Mesendoderm (in vitro differentiated cells): Measurements from ENCODE around the gene BRINP1.
A peak's percentile ranks its signal among the peaks of the same experiment; 100 is the strongest.

ENCODE experiments used
- DNase-seq: peaks from one replicate; pipeline ENCODE4 v3.0.0; 2013
- H2AK5ac ChIP-seq: 2 replicates; pipeline ENCODE4 v1.6.1; 2013; ENCODE audit warnings: low read length, inconsistent platforms
- H2BK120ac ChIP-seq: 2 replicates; pipeline ENCODE4 v1.6.1; 2013; ENCODE audit warnings: low read depth, mild to moderate bottlenecking, low read length, moderate library complexity, mixed read lengths
- H2BK15ac ChIP-seq: replicated peaks from 2 replicates; pipeline ENCODE4 v1.6.1; 2013; ENCODE audit warnings: low read depth, mild to moderate bottlenecking, moderate library complexity
- H2BK5ac ChIP-seq: 2 replicates; pipeline ENCODE4 v1.6.1; 2013; ENCODE audit warnings: low read length, inconsistent platforms
- H3K18ac ChIP-seq: 2 replicates; pipeline ENCODE4 v1.6.1; 2013; ENCODE audit warnings: mild to moderate bottlenecking, low read length, mixed read lengths
- H3K23ac ChIP-seq: one replicate; pipeline ENCODE4 v1.6.1; 2013; ENCODE audit warnings: low read length
- H3K27ac ChIP-seq: 2 replicates; pipeline ENCODE4 v1.5.1; 2013; ENCODE audit warnings: low read depth, mild to moderate bottlenecking, inconsistent platforms, low read length, moderate library complexity
- H3K27me3 ChIP-seq: 2 replicates; pipeline ENCODE4 v1.6.1; 2013; ENCODE audit warnings: low read length, control low read depth, mild to moderate bottlenecking, inconsistent platforms; ENCODE audit not compliant: insufficient read depth, poor library complexity
- H3K36me3 ChIP-seq: 2 replicates; pipeline ENCODE4 v1.6.1; 2013; ENCODE audit warnings: low read length, inconsistent platforms; ENCODE audit not compliant: control insufficient read depth, insufficient read depth
- H3K4ac ChIP-seq: one replicate; pipeline ENCODE4 v1.6.1; 2013; ENCODE audit warnings: low read depth, mild to moderate bottlenecking, low read length, moderate library complexity
- H3K4me1 ChIP-seq: 2 replicates; pipeline ENCODE4 v1.6.1; 2013; ENCODE audit warnings: low read depth, low read length, inconsistent platforms; ENCODE audit not compliant: control insufficient read depth
- H3K4me2 ChIP-seq: 2 replicates; pipeline ENCODE4 v1.6.1; 2013; ENCODE audit warnings: low read length
- H3K4me3 ChIP-seq: 2 replicates; pipeline ENCODE4 v1.5.1; 2013; ENCODE audit warnings: mild to moderate bottlenecking, low read length
- H3K56ac ChIP-seq: one replicate; pipeline ENCODE4 v1.6.1; 2013; ENCODE audit warnings: low read length
- H3K79me1 ChIP-seq: 2 replicates; pipeline ENCODE4 v1.6.1; 2013; ENCODE audit warnings: low read length, inconsistent platforms
- H3K79me2 ChIP-seq: 2 replicates; pipeline ENCODE4 v1.6.1; 2013; ENCODE audit warnings: mild to moderate bottlenecking, low read length; ENCODE audit not compliant: control insufficient read depth, insufficient read depth
- H3K9ac ChIP-seq: 2 replicates; pipeline ENCODE4 v1.6.1; 2013; ENCODE audit warnings: low read length, inconsistent platforms
- H4K5ac ChIP-seq: one replicate; pipeline ENCODE4 v1.6.1; 2013; ENCODE audit warnings: low read length
- H4K8ac ChIP-seq: one replicate; pipeline ENCODE4 v1.6.1; 2013; ENCODE audit warnings: low read depth, mild to moderate bottlenecking, control low read depth, low read length, moderate library complexity
- WGBS: extraction: QIAGEN DNeasy Blood & Tissue Kit; methylation state at CpG from one replicate; pipeline ENCODE4 v1.1.7; 2013; ENCODE audit warnings: low lambda C conversion rate, missing lambda C conversion rate; ENCODE audit not compliant: insufficient coverage; ENCODE audit errors: extremely low coverage; 5-methylcytosine and 5-hydroxymethylcytosine counted together

The BRINP1 gene

DNA sequence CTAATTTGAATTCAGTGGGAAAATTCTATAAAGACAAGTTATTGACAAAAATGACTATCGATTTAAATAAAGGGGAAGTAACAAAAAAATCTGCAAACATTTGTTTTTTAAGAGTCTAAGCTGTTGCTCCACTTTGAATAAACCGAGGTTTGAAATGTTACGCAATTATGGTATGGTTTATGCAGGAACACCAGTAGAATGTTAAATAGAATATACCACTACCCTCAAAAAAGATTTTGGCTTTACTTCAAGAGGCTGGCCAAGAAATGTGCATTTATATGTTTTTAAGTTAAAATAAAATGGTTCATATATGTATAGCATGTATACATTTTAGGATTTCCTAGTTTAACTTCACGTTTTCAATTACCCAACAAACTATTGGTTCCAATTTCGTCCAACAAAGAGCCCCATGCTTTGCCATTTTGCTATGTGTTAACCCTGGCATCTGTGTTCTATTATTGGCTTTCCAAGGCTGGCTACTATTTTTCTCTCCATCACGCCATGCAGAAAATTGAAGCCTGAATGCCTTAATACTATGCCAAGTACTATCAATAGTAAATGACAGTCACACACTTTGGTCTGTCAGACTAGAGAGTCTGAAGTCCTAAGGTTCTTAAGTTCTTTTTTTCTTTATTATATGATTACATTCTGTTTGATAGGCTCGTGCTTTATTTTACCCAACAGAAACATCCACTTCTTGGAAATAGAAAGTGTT is 171.2 kb downstream of the BRINP1 start:
- no CpG with 5 or more reads among the region's 7 CpGs for WGBS
- Histone ChIP-seq H2BK15ac (no peak overlapping the region), H3K79me1 (no peaks in the 10 kb centered on the region), H4K8ac (no peak overlapping the region), H3K27ac (no peak overlapping the region), H3K4me2 (no peak overlapping the region), H3K18ac (no peak overlapping the region), H3K9ac (no peak overlapping the region), H3K56ac (no peak overlapping the region), H3K79me2 (no peaks in the 10 kb centered on the region), H3K23ac (no peak overlapping the region), H3K4ac (no peak overlapping the region), H4K5ac (no peak overlapping the region), H2AK5ac (no peak overlapping the region), H2BK5ac (no peak overlapping the region), H3K4me3 (no peak overlapping the region), H2BK120ac (no peak overlapping the region), H3K27me3 (no peaks in the 10 kb centered on the region), H3K36me3 (no peaks in the 10 kb centered on the region), H3K4me1 (no peaks in the 10 kb centered on the region)
- DNase-seq: no peak

- no peaks in the 10 kb centered on the region for H3K79me2 ChIP-seq
- no peak overlapping the region for H3K56ac ChIP-seq
- H3K23ac ChIP-seq: no peak overlapping the region
- no peak overlapping the region for H2BK5ac ChIP-seq
- no peak overlapping the region for H3K4me3 ChIP-seq
- H3K4me2 ChIP-seq: no peak overlapping the region
- no peak overlapping the region for H2BK15ac ChIP-seq
- H3K9ac ChIP-seq: no peak overlapping the region
- WGBS: no CpG with 5 or more reads among the region's 2 CpGs
- H3K4me1 ChIP-seq: no peaks in the 10 kb centered on the region
- H3K79me1 ChIP-seq: no peaks in the 10 kb centered on the region
- H2AK5ac ChIP-seq: no peak overlapping the region
- no peak overlapping the region for H4K5ac ChIP-seq
- H3K27me3 ChIP-seq: no peaks in the 10 kb centered on the region
- no peak overlapping the region for H3K18ac ChIP-seq
- H3K4ac ChIP-seq: no peak overlapping the region
- no peak overlapping the region for H3K27ac ChIP-seq
- H3K36me3 ChIP-seq: no peaks in the 10 kb centered on the region
- peak; percentile 87 for DNase-seq
- no peak overlapping the region for H2BK120ac ChIP-seq
- no peak overlapping the region for H4K8ac ChIP-seq
Measured at GRCh38 chr9:119195521-119195920, 173.7 kb downstream of the BRINP1 start.

GRCh38 chr9:119185298-119185697 is 183.9 kb downstream of the BRINP1 start:
- no peak overlapping the region for H2BK5ac ChIP-seq
- H3K9ac ChIP-seq: no peak overlapping the region
- H3K18ac ChIP-seq: no peak overlapping the region
- H2BK15ac ChIP-seq: no peak overlapping the region
- no peak overlapping the region for H2AK5ac ChIP-seq
- H3K27ac ChIP-seq: no peak overlapping the region
- no peak overlapping the region for H2BK120ac ChIP-seq
- no peaks in the 10 kb centered on the region for H3K79me1 ChIP-seq
- H3K4me3 ChIP-seq: no peak overlapping the region
- no peak for DNase-seq
- H4K5ac ChIP-seq: no peak overlapping the region
- no peaks in the 10 kb centered on the region for H3K79me2 ChIP-seq
- H3K4me1 ChIP-seq: no peaks in the 10 kb centered on the region
- H3K4ac ChIP-seq: no peak overlapping the region
- H3K36me3 ChIP-seq: no peaks in the 10 kb centered on the region
- WGBS: no CpG with 5 or more reads among the region's 3 CpGs
- H3K56ac ChIP-seq: no peak overlapping the region
- H3K4me2 ChIP-seq: no peak overlapping the region
- H3K27me3 ChIP-seq: no peaks in the 10 kb centered on the region
- H4K8ac ChIP-seq: no peak overlapping the region
- H3K23ac ChIP-seq: no peak overlapping the region

- no peak overlapping the region for H2AK5ac ChIP-seq
- H3K4me3 ChIP-seq: no peak overlapping the region
- WGBS: no CpG with 5 or more reads among the region's 3 CpGs
- no peak overlapping the region for H3K27ac ChIP-seq
- no peak for DNase-seq
- H4K5ac ChIP-seq: no peak overlapping the region
- H3K4ac ChIP-seq: no peak overlapping the region
- no peak overlapping the region for H2BK5ac ChIP-seq
- no peaks in the 10 kb centered on the region for H3K36me3 ChIP-seq
- no peak overlapping the region for H3K9ac ChIP-seq
- no peaks in the 10 kb centered on the region for H3K79me1 ChIP-seq
- no peak overlapping the region for H4K8ac ChIP-seq
- no peaks in the 10 kb centered on the region for H3K79me2 ChIP-seq
- no peaks in the 10 kb centered on the region for H3K27me3 ChIP-seq
- H2BK120ac ChIP-seq: no peak overlapping the region
- no peak overlapping the region for H3K23ac ChIP-seq
- H3K56ac ChIP-seq: no peak overlapping the region
- H3K18ac ChIP-seq: peak overlapping the region; percentile 30
- no peak overlapping the region for H3K4me2 ChIP-seq
- no peak overlapping the region for H2BK15ac ChIP-seq
- peaks cover 4% of the 10 kb centered on the region for H3K4me1 ChIP-seq
Measured at GRCh38 chr9:119184265-119184936, 184.8 kb downstream of the BRINP1 start.

GRCh38 chr9:119181561-119181960 is 187.7 kb downstream of the BRINP1 start:
- Histone ChIP-seq H4K8ac (no peak overlapping the region), H3K4ac (no peak overlapping the region), H2AK5ac (no peak overlapping the region), H3K56ac (no peak overlapping the region), H2BK120ac (no peak overlapping the region), H2BK15ac (no peak overlapping the region), H3K23ac (no peak overlapping the region), H3K4me2 (no peak overlapping the region), H3K18ac (no peak overlapping the region), H3K27me3 (no peaks in the 10 kb centered on the region), H3K27ac (no peak overlapping the region), H2BK5ac (no peak overlapping the region), H3K79me1 (no peaks in the 10 kb centered on the region), H3K79me2 (no peaks in the 10 kb centered on the region), H3K4me3 (no peak overlapping the region), H3K4me1 (peaks cover 6% of the 10 kb centered on the region), H4K5ac (no peak overlapping the region), H3K36me3 (no peaks in the 10 kb centered on the region), H3K9ac (no peak overlapping the region)
- DNase-seq: no peak

GRCh38 chr9:119180897-119181296 is 188.3 kb downstream of the BRINP1 start:
- H3K79me1 ChIP-seq: no peaks in the 10 kb centered on the region
- no peak overlapping the region for H4K8ac ChIP-seq
- no peak overlapping the region for H4K5ac ChIP-seq
- no peaks in the 10 kb centered on the region for H3K36me3 ChIP-seq
- no peak overlapping the region for H3K4me2 ChIP-seq
- H2BK15ac ChIP-seq: no peak overlapping the region
- no peak overlapping the region for H3K4ac ChIP-seq
- WGBS: no CpG with 5 or more reads among the region's 3 CpGs
- no peak overlapping the region for H2BK5ac ChIP-seq
- peaks cover 6% of the 10 kb centered on the region for H3K4me1 ChIP-seq
- H3K27me3 ChIP-seq: no peaks in the 10 kb centered on the region
- H3K4me3 ChIP-seq: no peak overlapping the region
- no peaks in the 10 kb centered on the region for H3K79me2 ChIP-seq
- no peak overlapping the region for H3K56ac ChIP-seq
- H3K23ac ChIP-seq: no peak overlapping the region
- H3K27ac ChIP-seq: no peak overlapping the region
- no peak for DNase-seq
- H3K9ac ChIP-seq: no peak overlapping the region
- no peak overlapping the region for H2AK5ac ChIP-seq
- no peak overlapping the region for H3K18ac ChIP-seq
- H2BK120ac ChIP-seq: no peak overlapping the region
